HepG2 (cell line): Measurements from ENCODE around the gene PSORS1C1. TPM values are rescaled to one million over a fixed set of nuclear protein-coding genes. Genes with fewer than 3 reads are reported as not detected.
A peak's percentile ranks its signal among the peaks of the same experiment; 100 is the strongest.

Experiments used
- CENPX ChIP-seq: sonication (generic); formaldehyde crosslinking; IDR thresholded peaks from 2 replicates; pipeline ENCODE4 v1.9.0; 2021; ENCODE audit warnings: mild to moderate bottlenecking, missing genetic modification reagents, moderate library complexity
- DDIT3 ChIP-seq: sonication (generic); formaldehyde crosslinking; IDR thresholded peaks from 2 replicates; pipeline ENCODE4 v1.4.0; 2020; ENCODE audit warnings: mild to moderate bottlenecking, missing genetic modification reagents
- GATAD2A ChIP-seq: IDR thresholded peaks from 2 replicates; pipeline ENCODE4 v1.6.1; 2016
- IKZF4 ChIP-seq: sonication (generic); formaldehyde crosslinking; IDR thresholded peaks from 2 replicates; pipeline ENCODE4 v1.5.1; 2020; ENCODE audit warnings: borderline replicate concordance, mild to moderate bottlenecking, low read depth, missing genetic modification reagents; ENCODE audit errors: not compliant biosample characterization
- KDM1A ChIP-seq: IDR thresholded peaks from 2 replicates; pipeline ENCODE4 v1.6.1; 2016; ENCODE audit warnings: missing compliant biosample characterization
- SALL2 ChIP-seq: sonication (generic); formaldehyde crosslinking; IDR thresholded peaks from 2 replicates; pipeline ENCODE4 v1.8.1; 2023; ENCODE audit warnings: mild to moderate bottlenecking, missing genetic modification reagents, inconsistent platforms
- TARDBP ChIP-seq: sonication (generic); formaldehyde crosslinking; IDR thresholded peaks from 2 replicates; pipeline ENCODE4 v1.8.0; 2022; ENCODE audit warnings: mild to moderate bottlenecking, missing genetic modification reagents
- U2AF1 ChIP-seq: fragments of 200-400 bp; formaldehyde crosslinking; optimal IDR thresholded peaks from 2 replicates; pipeline ENCODE3; 2017; ENCODE audit warnings: mild to moderate bottlenecking, low read depth, low read length
- ZBTB1 ChIP-seq: sonication (generic); formaldehyde crosslinking; IDR thresholded peaks from 2 replicates; pipeline ENCODE4 v1.4.0; 2020; ENCODE audit warnings: missing genetic modification reagents, borderline replicate concordance
- ZBTB8A ChIP-seq: sonication (generic); formaldehyde crosslinking; IDR thresholded peaks from 2 replicates; pipeline ENCODE4 v1.4.0; 2020; ENCODE audit warnings: mild to moderate bottlenecking, low read depth, missing genetic modification reagents, borderline replicate concordance
- ZNF251 ChIP-seq: sonication (generic); formaldehyde crosslinking; IDR thresholded peaks from 2 replicates; pipeline ENCODE4 v1.9.0; 2021; ENCODE audit warnings: mild to moderate bottlenecking, missing genetic modification reagents
- ZNF331 ChIP-seq: sonication (generic); formaldehyde crosslinking; IDR thresholded peaks from 2 replicates; pipeline ENCODE4 v1.4.0; 2020; ENCODE audit warnings: missing genetic modification reagents
- ZNF414 ChIP-seq: sonication (generic); formaldehyde crosslinking; IDR thresholded peaks from 2 replicates; pipeline ENCODE4 v1.5.0; 2020; ENCODE audit warnings: missing genetic modification reagents
- ZNF616 ChIP-seq: sonication (generic); formaldehyde crosslinking; IDR thresholded peaks from 2 replicates; pipeline ENCODE4 v1.5.0; 2020; ENCODE audit warnings: low read depth, mild to moderate bottlenecking, missing genetic modification reagents
- ZNF841 ChIP-seq: sonication (generic); formaldehyde crosslinking; IDR thresholded peaks from 2 replicates; pipeline ENCODE4 v1.8.1; 2023; ENCODE audit warnings: missing genetic modification reagents, borderline replicate concordance
- ZSCAN31 ChIP-seq: sonication (generic); formaldehyde crosslinking; IDR thresholded peaks from 2 replicates; pipeline ENCODE4 v1.5.0; 2020; ENCODE audit warnings: low read depth, mild to moderate bottlenecking, missing genetic modification reagents
- polyA plus RNA-seq, 8 experiments: library from polyadenylated mRNA; depleted of rRNA in 3 of 8; stranded (reverse) in 7 of 8; unstranded in 1 of 8; fragments of >200 nt; fragmentation: Illumina TruSeq in 4 of 8; extraction: Trizol in 4 of 8; gene quantifications; 2 replicates each; pipeline versions ENCODE4 v1.2.1 to v1.2.3, GENCODE V29; 2011 to 2016; ENCODE audit warnings: low read depth in 4 of 8, missing spikeins in 1 of 8, mixed read lengths in 1 of 8; ENCODE audit not compliant: insufficient read depth in 1 of 8
- total RNA-seq, 5 experiments: library from RNA; depleted of rRNA; stranded (reverse); fragments of >200 nt; fragmentation: Illumina TruSeq; extraction: Trizol; gene quantifications; 2 replicates each; pipeline ENCODE4 v1.2.3, GENCODE V29; 2016; ENCODE audit warnings: low read depth in 1 of 5
- TF ChIP-seq, protein P1 (sequence below): sonication (generic); formaldehyde crosslinking; IDR thresholded peaks from 2 replicates; pipeline ENCODE4 v1.4.0; 2020; ENCODE audit warnings: missing genetic modification reagents, borderline replicate concordance
- TF ChIP-seq, protein P2 (sequence below): sonication (generic); formaldehyde crosslinking; IDR thresholded peaks from 2 replicates; pipeline ENCODE4 v1.4.0; 2020; ENCODE audit warnings: missing genetic modification reagents
- TF ChIP-seq, protein P3 (sequence below): IDR thresholded peaks from 2 replicates; pipeline ENCODE4 v1.6.1; 2016

Gene PSORS1C1
- total and polyA plus RNA-seq, 2 of the 13 experiments (the other 11 are each of a cell fraction or from before 2014, with no cell fraction given): 0.01 to 0.02 TPM

DNA sequence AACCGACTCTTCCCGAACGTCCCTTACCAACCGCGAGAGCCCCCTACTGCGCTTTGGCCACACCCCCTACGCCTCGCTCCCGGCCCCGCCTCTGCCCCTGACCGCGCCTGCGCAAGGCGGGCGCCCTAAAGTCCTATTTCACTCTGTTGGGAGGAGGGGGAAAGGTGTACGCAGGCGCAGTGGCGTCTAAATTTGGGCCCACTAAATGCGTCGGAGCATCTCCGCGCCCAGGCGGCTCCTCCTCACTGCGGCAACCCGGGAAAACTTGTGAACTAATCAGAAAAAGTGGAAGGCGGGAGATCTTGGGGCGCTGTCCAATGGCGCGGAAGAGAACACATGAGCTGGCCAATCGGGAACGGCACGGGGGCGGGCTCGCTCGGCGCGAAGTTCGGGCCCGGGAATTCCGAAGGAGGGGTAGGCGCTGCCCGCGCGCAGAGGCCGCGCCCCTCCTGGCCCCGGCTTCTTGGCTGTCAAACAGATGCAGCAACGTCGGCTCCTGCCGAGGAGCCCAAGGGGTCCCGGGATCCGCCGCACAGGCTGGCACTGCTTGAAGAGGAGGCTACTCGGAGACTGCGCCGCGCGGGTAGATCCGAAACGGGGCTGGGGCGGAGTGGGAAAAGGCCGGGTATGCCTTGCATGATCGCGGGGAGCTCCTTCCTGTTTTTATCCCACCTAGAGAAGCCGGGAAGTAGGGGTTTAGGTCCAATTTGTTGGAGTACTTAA is 43.7 kb downstream of the PSORS1C1 start, which contains the start of gene TCF19 (continued):
- TF ChIP-seq, protein P1, sequence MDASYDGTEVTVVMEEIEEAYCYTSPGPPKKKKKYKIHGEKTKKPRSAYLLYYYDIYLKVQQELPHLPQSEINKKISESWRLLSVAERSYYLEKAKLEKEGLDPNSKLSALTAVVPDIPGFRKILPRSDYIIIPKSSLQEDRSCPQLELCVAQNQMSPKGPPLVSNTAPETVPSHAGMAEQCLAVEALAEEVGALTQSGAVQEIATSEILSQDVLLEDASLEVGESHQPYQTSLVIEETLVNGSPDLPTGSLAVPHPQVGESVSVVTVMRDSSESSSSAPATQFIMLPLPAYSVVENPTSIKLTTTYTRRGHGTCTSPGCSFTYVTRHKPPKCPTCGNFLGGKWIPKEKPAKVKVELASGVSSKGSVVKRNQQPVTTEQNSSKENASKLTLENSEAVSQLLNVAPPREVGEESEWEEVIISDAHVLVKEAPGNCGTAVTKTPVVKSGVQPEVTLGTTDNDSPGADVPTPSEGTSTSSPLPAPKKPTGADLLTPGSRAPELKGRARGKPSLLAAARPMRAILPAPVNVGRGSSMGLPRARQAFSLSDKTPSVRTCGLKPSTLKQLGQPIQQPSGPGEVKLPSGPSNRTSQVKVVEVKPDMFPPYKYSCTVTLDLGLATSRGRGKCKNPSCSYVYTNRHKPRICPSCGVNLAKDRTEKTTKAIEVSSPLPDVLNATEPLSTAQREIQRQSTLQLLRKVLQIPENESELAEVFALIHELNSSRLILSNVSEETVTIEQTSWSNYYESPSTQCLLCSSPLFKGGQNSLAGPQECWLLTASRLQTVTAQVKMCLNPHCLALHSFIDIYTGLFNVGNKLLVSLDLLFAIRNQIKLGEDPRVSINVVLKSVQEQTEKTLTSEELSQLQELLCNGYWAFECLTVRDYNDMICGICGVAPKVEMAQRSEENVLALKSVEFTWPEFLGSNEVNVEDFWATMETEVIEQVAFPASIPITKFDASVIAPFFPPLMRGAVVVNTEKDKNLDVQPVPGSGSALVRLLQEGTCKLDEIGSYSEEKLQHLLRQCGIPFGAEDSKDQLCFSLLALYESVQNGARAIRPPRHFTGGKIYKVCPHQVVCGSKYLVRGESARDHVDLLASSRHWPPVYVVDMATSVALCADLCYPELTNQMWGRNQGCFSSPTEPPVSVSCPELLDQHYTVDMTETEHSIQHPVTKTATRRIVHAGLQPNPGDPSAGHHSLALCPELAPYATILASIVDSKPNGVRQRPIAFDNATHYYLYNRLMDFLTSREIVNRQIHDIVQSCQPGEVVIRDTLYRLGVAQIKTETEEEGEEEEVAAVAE (CRISPR knock-in tag): no peak
- peak; percentile 73 for TF ChIP-seq ZSCAN31 (CRISPR knock-in tag)
- peak; percentile 16 for TF ChIP-seq U2AF1
- TF ChIP-seq ZBTB8A (CRISPR knock-in tag): no peak
- no peak; the same call in 1 of the 2 replicates for TF ChIP-seq ZNF414
- TF ChIP-seq KDM1A: no peak
- TF ChIP-seq CENPX (CRISPR knock-in tag): no peak
- TF ChIP-seq, protein P2, sequence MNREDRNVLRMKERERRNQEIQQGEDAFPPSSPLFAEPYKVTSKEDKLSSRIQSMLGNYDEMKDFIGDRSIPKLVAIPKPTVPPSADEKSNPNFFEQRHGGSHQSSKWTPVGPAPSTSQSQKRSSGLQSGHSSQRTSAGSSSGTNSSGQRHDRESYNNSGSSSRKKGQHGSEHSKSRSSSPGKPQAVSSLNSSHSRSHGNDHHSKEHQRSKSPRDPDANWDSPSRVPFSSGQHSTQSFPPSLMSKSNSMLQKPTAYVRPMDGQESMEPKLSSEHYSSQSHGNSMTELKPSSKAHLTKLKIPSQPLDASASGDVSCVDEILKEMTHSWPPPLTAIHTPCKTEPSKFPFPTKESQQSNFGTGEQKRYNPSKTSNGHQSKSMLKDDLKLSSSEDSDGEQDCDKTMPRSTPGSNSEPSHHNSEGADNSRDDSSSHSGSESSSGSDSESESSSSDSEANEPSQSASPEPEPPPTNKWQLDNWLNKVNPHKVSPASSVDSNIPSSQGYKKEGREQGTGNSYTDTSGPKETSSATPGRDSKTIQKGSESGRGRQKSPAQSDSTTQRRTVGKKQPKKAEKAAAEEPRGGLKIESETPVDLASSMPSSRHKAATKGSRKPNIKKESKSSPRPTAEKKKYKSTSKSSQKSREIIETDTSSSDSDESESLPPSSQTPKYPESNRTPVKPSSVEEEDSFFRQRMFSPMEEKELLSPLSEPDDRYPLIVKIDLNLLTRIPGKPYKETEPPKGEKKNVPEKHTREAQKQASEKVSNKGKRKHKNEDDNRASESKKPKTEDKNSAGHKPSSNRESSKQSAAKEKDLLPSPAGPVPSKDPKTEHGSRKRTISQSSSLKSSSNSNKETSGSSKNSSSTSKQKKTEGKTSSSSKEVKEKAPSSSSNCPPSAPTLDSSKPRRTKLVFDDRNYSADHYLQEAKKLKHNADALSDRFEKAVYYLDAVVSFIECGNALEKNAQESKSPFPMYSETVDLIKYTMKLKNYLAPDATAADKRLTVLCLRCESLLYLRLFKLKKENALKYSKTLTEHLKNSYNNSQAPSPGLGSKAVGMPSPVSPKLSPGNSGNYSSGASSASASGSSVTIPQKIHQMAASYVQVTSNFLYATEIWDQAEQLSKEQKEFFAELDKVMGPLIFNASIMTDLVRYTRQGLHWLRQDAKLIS (CRISPR knock-in tag): no peak
- no peak for TF ChIP-seq ZBTB1 (CRISPR knock-in tag)
- TF ChIP-seq, protein P3, sequence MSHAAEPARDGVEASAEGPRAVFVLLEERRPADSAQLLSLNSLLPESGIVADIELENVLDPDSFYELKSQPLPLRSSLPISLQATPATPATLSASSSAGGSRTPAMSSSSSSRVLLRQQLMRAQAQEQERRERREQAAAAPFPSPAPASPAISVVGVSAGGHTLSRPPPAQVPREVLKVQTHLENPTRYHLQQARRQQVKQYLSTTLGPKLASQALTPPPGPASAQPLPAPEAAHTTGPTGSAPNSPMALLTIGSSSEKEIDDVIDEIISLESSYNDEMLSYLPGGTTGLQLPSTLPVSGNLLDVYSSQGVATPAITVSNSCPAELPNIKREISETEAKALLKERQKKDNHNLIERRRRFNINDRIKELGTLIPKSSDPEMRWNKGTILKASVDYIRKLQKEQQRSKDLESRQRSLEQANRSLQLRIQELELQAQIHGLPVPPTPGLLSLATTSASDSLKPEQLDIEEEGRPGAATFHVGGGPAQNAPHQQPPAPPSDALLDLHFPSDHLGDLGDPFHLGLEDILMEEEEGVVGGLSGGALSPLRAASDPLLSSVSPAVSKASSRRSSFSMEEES (CRISPR knock-in tag): no peak; the same call in 1 of the 2 replicates
- no peak for TF ChIP-seq DDIT3 (CRISPR knock-in tag)
- TF ChIP-seq SALL2 (CRISPR knock-in tag): no peak
- TF ChIP-seq ZNF251 (CRISPR knock-in tag): no peak
- TF ChIP-seq ZNF616 (CRISPR knock-in tag): no peak
- no peak for TF ChIP-seq IKZF4
- TF ChIP-seq TARDBP (CRISPR knock-in tag): peak; percentile 86
- no peak for TF ChIP-seq GATAD2A
- peak; percentile 28; the same call in 1 of the 2 replicates for TF ChIP-seq ZNF841 (CRISPR knock-in tag)
- no peak for TF ChIP-seq ZNF331
